Measurements from ENCODE around the gene YRDC.
A peak's percentile ranks its signal among the peaks of the same experiment; 100 is the strongest.
"Not testable (repeated sequence)": the region's sequence is repeated elsewhere in the genome, so short reads cannot be mapped to it uniquely, and the experiment has no call there.

The YRDC gene

DNA sequence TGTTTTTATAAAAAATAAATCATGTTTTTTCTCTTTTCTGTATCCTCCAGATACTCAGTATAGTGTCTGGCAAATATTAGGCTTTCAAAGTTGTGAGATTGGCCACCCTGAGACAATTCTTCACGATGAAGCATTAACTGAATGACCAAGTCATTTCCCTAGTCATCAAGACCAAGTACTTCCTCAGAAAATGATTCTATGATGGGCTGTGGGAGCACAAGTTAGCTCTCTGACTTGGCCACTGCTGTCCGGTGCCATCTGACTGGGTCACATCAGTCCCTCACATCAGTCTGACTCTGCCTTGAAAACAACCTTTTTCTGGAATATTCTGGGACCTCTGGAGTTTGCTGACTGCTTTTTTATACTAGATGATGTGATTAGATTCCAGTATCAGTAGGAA lies 13.5 kb upstream of the YRDC start:
- DNase-seq: no peak

DNA sequence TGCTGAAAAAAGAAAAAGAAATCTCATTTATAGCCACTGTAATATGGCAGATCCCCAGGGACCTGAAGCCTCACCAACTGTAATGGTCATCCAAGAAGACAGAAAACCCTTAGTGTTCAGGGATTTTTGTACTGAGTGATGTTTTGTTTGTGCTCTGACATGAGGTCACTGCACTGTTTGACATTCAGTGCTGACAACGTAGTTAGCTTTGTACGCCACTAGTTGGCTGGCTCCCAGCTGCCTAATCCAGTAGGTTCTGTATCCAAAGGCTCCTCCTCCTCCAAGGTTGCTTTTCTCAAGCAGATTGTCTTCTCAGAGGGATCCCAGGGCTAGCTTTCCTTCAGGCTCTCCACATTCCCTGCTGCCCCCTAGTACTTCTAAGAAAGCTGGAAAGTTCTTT lies 9.5 kb upstream of the YRDC start:
- no peak for DNase-seq

DNA sequence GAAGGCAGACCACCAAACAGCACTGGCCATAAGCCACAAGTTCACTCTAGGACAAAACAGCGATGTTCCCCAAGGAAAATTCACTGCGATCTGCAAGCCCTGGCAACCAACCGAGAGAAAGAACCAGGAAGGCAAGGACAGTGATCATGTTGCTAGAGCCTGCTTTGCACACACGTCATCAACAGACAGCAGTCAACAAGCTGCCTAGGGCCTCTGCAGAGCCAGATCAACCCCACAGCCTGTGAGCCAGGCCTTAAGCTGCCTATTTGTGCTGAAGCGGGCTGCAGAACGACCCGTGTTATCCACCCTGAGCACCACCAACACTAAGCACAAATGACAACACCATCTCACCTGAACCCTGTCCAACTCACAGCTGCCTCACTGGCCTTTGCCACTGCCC lies 6.2 kb upstream of the YRDC start:
- DNase-seq: no peak

DNA sequence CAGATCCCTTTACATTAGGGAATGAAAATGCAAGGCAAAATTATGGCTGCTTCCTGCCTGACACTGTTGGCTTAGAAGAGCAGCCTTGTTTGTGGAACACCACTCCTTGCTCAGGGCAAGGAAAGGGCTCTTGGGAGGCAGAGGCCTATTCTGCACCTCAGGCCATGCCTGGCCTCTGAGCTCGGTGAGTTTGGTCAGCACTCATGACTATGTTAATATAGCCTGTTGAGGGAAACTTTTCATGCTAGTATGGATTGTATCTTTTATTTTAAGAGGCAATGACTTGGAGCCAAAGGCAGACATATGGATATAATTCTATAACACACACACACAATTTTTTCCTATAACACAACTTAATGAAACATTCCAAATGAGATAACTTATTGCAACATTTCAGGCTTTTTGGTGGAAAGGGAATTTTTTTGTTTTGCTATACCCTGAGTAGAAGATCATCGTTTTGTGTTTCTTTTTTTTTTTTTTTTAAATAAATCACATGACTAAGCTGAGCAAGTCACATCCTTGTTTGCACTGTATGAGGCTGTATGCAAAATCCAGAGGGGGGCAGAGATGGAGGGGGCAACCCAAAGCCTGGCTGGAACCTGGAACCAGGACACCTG lies 5.6 kb upstream of the YRDC start:
- no peak for DNase-seq

DNA sequence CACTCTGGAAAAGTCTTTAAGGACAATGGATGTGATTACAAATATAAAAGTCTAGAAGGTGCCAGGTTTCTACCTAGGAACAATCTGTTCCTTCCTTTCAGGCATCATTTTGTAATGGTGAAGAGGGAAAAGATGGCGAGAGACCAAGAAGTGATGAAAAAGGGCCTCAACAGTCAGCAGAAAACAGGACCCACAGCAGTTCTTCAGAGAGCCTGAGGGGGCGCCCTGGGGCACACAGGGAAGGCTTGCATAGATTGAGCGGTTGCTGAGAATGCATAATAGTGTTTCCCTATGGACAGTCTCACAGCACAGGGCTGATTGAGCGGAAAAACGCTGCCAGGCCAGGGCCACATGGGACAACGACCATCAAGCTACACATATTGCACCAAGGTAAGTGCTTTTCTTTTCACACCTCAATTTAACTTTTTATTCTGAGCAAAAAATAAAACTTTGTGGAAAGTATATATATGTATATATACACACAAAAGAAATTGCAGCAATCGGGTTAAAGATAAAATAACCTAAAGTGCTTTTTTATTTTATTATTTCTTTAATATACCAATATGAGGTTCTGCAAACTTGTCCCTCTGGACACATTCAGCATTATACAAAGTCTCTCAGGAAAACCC lies 3.1 kb upstream of the YRDC start:
- peak; percentile 68 for DNase-seq

DNA sequence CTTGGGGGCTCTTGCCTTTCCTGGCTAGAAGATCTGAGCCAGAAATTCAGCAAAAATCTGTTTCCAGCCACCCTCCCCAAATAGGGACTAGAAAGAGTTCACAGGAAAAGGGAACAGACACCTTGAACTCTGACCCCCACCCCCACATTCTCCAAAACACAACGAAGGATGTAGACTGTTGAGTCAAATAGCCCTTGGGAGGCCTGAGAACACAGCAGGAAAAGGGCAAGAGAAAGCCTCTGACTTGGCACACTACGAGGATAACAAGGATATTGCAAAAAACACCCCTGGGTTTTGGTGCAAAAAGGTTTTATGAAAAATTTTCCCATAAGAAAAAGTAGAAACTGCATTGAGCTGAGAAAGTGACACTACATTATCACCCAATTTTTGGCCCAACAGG lies 1.9 kb upstream of the YRDC start:
- no peak for DNase-seq

DNA sequence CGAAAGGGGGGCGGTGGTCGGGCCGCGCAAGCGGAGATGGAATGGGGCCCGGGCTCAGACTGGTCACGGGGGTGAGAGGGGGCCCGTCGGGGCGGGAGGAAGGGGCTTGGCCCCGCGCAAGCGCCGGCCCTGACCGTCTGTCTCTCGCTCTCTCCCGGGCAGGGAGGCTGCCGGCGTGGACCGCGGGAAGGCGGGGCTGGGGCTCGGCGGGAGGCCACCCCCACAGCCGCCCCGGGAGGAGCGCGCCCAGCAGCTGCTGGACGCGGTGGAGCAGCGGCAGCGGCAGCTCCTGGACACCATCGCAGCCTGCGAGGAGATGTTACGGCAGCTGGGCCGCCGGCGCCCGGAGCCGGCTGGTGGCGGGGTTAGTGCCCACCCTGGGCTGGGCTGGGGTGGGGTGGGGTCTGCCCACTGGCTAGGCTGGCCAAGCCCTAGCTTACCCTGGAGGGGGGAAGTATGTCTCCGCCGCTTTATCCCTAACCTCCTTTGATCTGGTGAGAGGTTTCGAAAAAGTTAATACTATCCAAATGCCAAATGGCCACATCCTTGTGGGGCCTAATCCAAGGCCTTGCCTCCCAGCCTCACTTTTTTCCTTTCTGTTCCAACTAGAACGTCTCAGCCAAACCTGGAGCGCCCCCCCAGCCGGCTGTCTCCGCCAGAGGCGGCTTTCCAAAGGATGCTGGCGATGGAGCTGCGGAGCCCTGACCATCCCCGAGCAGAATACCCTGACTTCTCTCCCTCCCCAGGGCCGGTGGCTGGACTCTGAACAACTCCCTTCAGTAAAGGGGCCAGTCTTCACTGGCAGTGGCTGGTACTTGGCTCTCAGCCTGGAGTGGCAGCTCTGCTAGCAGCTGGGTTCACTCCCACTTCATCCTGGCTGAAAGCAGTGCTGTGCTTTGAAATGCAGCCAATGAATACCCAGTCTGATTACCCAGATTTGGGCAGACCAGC lies 636 bp upstream of the YRDC start:
- DNase-seq: peak; percentile 48

DNA sequence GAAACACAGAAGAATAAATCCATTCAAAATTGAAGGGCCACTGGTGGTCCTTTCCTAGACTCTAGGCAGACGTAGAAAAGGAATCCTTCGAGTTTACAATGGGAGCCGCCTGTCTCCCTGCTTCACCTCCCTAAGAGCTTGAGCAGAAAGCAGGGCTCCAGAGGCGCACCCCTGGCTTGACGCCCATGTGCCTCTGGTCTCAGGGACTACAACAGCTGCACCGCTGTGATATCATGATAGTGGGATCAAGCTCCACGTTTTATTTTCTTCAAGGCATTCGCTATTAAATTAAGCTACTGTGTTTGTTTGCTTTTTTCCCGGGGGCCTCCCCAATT lies 821 bp downstream of the YRDC start:
- DNase-seq: no peak

DNA sequence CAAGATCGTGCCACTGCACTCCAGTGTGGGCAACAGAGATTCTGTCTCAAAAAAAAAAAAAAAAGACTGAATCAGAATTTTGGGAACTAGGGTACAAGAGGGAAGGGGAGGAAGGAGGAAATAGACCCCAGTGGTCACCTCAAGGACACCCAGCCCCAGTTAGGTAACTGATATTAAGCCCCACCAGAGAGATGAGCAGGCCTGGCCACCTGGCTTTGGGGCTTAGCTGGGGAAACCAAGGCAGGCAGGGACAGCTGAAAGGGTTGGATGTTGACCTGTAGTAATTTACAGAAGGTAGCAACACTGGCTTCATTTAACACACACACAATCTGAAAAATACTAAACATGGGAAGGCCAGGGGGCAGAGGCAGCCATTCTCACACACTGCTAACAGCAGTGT lies 5.6 kb downstream of the YRDC start:
- DNase-seq: no peak

DNA sequence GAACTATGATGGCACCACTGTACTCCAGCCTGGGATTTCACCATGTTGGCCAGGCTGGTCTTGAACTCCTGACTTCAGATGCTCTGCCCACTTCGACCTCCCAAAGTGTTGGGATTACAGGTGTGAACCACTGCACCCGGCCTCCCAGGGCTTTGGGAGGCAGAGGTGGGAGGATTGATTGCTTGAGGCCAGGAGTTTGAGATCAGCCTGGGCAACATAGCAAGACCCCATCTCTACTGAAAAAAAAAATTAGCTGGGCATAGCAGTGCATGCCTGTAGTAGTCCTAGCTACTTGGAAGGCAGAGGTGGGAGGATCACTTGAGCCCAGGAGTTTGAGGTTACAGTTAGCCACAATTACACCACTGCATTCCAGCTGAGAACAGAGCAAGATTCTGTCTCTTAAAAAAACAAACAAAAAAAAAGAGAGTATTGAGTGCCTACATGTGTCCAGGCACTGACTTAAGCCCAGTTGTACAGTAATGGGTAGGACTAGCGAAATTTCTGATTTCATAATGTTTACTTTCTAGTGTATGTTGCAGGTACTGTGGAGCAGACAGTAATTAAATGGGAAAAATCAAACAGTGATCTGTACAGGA lies 10.2 kb downstream of the YRDC start:
- no peak for DNase-seq

DNA sequence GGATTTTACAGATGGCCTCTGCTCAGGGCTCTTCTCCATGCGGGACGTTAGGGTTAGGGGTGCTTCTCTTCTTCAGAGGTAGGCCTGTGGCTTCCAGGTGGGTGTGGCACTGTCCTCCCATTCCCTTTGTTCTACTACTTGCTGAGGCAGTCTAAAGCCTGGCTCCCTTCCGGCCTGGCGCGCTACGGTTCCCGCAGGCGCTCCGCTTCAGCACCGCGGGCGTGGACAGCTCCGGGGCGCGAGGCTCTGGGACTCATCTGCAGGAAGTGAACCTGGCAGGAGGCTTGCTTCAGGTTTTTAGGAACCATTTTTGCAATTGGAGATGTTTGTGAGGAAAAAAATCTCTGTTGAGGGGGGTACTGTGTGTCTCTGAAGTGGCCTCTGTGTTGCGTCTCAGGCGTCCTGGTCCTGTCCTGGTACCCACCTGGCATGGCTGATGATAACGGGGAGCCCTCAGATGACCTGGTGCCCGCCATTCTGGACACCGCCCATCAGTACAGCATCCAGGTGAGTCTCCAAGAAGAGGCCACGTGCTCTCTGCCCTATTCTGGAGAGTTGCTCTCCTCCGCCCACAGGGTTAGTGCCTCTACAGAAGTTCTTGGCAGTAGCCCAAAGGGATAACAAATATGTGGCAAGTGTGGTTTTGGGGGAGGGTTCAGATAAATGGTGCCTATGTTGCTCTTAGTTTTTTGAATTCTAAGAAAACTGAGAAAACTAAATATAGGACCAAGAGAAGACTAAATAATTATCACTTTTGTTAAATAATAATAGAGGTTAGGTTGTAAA lies 12.5 kb downstream of the YRDC start:
- DNase-seq: peak; percentile 31

DNA sequence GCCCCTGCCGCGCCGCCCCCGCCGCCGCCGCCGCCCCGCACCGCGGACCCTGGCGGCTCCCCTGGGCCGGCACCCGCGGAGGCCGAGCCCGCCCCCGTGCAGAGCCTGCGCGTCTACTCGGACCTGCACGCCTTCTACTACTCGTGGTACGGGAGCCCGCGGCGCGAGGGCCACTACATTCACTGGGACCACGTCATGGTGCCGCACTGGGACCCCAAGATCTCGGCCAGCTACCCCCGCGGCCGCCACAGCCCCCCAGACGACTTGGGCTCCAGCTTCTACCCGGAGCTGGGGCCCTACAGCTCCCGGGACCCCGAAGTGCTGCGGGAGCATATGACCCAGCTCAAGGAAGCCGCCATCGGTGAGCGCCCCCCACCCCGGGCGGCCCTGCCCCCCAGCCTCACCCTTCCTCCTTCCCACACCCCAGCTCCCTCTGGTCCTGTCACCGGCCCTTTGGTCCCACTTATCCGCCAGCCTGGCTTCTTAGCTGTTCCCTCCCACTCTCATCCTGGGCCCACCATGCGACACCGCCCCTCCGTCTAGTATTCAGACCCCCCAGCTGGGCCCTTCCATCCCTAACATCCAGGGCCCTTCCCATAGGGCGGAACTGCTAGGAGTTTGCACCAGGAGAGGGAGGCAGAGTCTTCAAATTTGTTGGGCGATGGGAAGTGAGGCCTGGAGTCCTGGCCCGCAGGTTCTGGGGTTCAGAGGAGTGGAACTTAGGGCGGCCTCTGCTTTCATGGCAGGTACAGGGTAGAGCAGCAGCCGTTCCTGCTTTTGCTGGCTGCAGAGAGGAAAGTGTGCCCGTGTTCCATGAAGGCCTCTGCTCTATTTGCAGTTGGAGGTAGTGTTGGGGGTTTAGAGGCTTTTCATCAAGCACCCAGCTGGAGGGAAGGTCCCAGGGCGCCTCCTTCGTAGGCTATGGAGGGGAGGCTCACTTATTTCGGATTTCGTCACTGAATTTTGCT lies 13.4 kb downstream of the YRDC start:
- DNase-seq: no peak

DNA sequence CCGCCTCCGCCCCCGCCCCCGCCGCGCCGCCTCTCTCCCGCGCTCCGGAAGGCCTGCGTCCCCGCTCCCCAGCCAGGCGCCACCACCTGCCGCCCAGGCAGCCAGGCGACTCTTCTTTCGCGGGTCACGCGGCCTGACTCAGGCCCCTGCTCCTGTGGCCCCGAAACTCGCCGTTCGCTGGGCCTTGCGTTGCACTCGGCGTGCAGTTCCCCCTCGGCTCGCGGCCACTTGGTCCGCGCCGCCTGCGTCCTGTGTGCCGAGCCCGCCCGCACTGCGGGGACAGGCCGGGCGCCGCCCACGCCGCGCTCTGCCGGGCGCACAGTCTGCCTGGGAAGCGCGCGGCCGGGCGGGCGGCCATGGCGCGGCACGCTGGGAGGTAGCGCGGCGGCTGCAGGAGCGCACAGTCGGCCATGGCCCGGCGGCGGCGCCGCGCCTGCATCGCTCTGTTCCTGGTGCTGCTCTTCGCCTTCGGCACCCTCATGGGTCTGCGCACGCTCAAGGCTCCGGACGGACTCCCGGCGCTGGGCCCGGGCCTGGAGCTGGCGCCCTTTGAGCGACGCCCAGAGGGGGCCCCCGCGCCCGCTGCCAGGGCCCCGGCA lies 14.1 kb downstream of the YRDC start, which contains the start of gene MANEAL:
Gene MANEAL, plus strand, starts transcription at position 75 of the 599 bp plus-strand sequence. Its CDS starts 336 bp downstream, at position 411.
- DNase-seq: no peak

DNA sequence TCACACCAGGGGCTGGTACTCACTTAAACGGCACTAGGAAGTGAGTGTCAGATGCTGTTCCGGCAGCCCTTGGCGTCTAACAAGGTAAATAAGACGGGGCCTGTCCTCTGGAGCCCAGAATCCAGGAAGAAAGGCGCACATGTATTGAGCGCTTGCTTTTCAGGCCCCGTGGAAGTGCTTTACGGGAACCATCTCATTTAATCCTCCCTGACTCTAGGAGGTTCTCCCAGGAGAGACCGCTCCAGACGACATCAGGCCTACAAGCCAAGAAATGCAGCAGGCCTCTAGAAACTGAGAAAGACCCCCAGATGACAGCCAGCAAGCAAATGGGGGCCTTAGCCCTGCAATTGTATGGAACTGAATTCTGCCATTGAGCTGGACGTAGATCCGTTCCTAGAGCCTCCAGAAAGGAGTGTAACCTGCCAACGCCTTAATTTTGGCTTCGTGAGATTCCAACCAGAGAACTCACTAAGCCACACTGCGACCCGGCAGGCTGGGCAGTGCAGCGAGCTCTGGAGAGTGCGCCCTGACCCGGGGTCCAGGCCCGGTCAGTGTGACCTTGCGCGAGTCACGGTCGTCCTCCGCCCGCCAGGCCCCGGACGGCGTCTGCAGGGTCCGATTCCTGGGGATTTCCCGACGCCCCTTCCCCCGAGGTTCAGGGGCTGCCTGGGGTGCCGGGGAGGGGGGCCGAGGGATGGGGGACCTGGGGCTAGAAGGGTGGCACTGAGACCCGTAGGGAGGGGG lies 14.9 kb downstream of the YRDC start:
- no peak for DNase-seq

DNA sequence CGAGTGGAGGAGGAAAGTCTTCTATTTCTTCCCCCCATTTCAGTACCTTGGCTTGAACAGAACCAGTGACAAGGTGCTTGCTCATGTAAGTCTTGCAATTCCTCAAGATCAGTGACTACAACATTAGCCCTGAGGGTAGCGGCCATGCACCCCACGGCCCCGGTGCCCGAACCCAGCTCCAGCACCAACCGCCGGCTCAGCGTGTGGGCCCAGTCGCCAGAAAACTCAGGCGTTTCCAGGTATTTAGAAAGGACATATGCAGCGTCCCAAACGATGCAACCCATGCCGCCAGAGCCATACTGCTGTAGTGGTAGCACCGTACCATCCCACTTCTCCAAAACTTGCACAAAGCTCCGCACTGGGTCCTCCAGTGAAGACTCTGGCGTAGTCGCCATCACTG lies 25.5 kb downstream of the YRDC start:
- no peak for DNase-seq

DNA sequence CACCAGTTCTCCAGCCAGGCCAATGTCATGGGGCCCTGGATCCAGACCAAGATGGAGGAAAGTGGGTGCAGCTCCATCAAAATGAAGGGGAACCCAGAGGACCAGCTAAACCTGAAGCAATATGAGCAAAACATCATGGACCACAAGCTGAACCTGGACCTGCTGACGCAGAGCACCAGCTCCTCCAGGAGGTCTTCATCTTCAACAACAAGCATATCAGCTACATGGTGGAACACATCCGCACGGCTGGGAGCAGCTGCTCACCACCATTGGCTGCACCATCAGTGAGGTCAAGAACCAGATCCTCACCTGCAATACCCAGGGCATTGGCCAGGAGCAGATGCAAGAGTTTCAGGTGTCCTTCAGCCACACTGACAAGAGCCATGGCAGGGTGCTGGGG lies 29.4 kb downstream of the YRDC start:
- no peak for DNase-seq

DNA sequence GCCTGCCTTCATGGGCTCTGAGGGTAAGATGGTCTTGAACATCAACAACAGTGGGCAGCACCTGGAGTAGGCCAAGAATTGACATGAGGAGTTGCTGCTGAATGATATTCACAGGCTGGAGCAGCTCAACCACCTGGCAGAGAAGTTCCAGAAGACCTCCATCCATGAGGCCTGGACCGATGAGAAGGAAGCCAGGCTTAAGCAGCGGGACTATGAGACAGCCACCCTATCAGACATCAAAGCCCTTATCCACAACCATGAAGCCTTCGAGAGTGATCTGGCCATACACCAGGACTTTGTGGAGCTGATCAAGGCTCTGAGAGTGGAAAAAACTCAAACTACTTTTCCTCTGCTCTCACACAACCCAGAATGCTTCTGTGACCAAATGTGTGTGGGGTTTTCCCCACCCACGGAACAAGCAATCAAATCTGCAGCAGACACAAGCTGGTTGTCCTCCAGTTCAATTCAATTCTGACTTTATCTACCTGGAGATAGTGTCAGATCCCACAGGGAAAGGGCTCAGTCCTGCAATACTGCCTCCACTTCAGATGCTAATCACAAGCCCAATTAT lies 31.0 kb downstream of the YRDC start:
- no peak for DNase-seq

DNA sequence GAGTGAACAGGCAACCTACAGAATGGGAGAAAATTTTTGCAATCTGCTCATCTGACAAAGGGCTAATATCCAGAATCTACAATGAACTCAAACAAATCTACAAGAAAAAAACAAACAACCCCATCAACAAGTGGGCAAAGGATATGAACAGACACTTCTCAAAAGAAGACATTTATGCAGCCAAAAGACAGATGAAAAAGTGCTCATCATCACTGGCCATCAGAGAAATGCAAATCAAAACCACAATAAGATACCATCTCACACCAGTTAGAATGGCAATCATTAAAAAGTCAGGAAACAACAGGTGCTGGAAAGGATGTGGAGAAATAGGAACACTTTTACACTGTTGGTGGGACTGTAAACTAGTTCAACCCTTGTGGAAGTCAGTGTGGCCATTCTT lies 36.6 kb downstream of the YRDC start:
- DNase-seq: not testable (repeated sequence)

DNA sequence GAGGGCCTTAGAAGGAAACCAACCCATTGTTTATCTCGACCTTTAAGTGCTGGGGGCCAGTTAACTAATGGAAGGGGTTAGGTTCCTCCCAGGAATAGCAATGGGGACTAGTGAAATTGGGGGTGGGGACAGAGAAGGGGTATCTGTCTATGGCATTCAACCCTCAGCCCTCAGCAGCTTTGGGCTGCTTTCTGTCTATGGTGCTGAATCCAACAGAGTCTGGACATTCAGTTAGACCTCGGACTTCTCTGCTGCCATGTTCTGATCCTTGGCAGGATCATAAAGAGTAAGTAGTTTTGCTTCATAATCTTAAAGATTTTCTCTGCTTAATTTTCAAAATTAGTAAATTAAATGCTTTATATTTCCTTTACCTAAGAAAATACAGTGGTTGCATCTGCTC lies 40.5 kb downstream of the YRDC start:
- no peak for DNase-seq
